Stomach smooth muscle (tissue), 2 donors: ENCODE results near the gene USH2A.

Source experiments
- H3K27ac ChIP-seq: one replicate; pipeline ENCODE4 v1.7.0; 2013; ENCODE audit warnings: mild to moderate bottlenecking, low read length, inconsistent platforms
- H3K27me3 ChIP-seq, 2 donors: one replicate each; pipeline ENCODE4 v1.7.0; 2013; ENCODE audit warnings: low read length in 2 of 2; ENCODE audit not compliant: insufficient read depth in 2 of 2, control insufficient read depth in 1 of 2
- H3K36me3 ChIP-seq, 2 donors: one replicate each; pipeline ENCODE4 v1.7.0; 2013; ENCODE audit warnings: low read length in 2 of 2; ENCODE audit not compliant: control insufficient read depth in 2 of 2, insufficient read depth in 2 of 2
- H3K4me1 ChIP-seq: one replicate; pipeline ENCODE4 v1.7.0; 2013; ENCODE audit warnings: low read length; ENCODE audit not compliant: control insufficient read depth, insufficient read depth
- H3K4me3 ChIP-seq, 2 donors: one replicate each; pipeline ENCODE4 v1.7.0; 2013; ENCODE audit warnings: low read length in 2 of 2
- H3K9ac ChIP-seq, 2 donors: one replicate each; pipeline ENCODE4 v1.7.0; 2013; ENCODE audit warnings: low read length in 2 of 2, mild to moderate bottlenecking in 1 of 2
- H3K9me3 ChIP-seq, 2 donors: one replicate each; pipeline ENCODE4 v1.7.0; 2013; ENCODE audit warnings: low read length in 2 of 2; ENCODE audit not compliant: control insufficient read depth in 2 of 2
- donor health status: healthy.
- donor health status: Pancreatic carcinoma.

Gene USH2A

GRCh38 chr1:215983680-215984079 lies 439.6 kb downstream of the USH2A start:
- Histone ChIP-seq H3K9me3 (no peaks in the 10 kb centered on the region), H3K4me1 (no peaks in the 10 kb centered on the region), H3K36me3 (no peaks in the 10 kb centered on the region), H3K9ac (no peak overlapping the region), H3K4me3 (no peak overlapping the region), H3K27ac (no peak overlapping the region), H3K27me3 (no peaks in the 10 kb centered on the region)

- Histone ChIP-seq H3K9me3 (no peaks in the 10 kb centered on the region), H3K4me3 (no peak overlapping the region), H3K9ac (no peak overlapping the region), H3K36me3 (no peaks in the 10 kb centered on the region), H3K4me1 (no peaks in the 10 kb centered on the region), H3K27me3 (no peaks in the 10 kb centered on the region), H3K27ac (no peak overlapping the region)
Observed at GRCh38 chr1:215971793-215972441, 451.3 kb downstream of the USH2A start.

- H3K9ac ChIP-seq, result no peak overlapping the region
- H3K9me3 ChIP-seq, result no peaks in the 10 kb centered on the region
- no peak overlapping the region for H3K4me3 ChIP-seq
- no peak overlapping the region for H3K27ac ChIP-seq
- H3K4me1 ChIP-seq, result no peaks in the 10 kb centered on the region
- H3K27me3 ChIP-seq, result no peaks in the 10 kb centered on the region
- H3K36me3 ChIP-seq, result no peaks in the 10 kb centered on the region
Observed at GRCh38 chr1:215970406-215970805, 452.8 kb downstream of the USH2A start.

- H3K9ac ChIP-seq, result no peak overlapping the region
- H3K4me1 ChIP-seq, result no peaks in the 10 kb centered on the region
- H3K9me3 ChIP-seq, result no peaks in the 10 kb centered on the region
Observed at GRCh38 chr1:215963621-215964020, 459.6 kb downstream of the USH2A start.

DNA sequence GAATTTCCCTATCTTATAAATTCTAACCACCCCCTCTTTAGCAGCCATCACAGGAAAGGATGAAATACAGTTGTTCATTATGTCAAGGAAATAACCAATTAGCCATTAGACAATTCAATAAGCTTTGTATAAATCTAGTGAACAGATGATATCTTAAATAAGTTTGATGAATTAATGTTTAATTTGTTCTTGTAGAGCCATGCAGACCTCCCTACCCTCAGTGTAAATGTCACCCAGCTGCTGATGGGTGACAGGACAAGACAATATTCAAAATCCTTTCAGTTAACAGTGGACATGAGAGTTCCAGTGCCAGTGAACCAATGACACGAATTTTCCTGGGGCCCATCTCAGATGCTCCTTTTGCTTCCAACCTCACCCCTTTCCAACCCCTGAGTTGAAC lies 460.2 kb downstream of the USH2A start:
- Histone ChIP-seq H3K27ac (no peak overlapping the region), H3K9ac (no peak overlapping the region)

More at GRCh38 chr1:215963621-215964020, 459.6 kb downstream of the USH2A start:
- Histone ChIP-seq H3K36me3 (no peaks in the 10 kb centered on the region), H3K27me3 (no peaks in the 10 kb centered on the region), H3K4me3 (no peak overlapping the region), H3K27ac (no peak overlapping the region)

DNA sequence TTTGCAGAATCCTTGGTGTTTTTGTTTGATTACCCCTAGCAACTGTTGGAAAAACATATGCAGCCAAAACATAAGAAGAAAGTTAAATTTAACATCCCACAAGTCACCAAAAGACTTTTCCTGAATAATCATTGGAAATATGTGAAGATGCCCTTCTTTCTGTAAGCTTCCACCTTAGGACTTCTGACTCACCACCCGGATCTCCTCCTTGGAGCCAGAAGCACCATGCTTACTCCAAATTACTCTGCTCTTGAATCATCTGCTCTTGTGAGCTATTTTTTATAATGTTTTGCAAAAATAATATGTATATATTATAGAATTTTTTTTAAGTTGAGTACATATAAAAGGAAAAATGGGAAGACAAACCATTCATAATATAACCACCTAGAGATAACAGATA lies 464.4 kb downstream of the USH2A start:
- Histone ChIP-seq H3K27me3 (peaks cover 0 to 3% of the 10 kb centered on the region in 2 donors), H3K9ac (no peak overlapping the region), H3K4me1 (no peaks in the 10 kb centered on the region), H3K36me3 (no peaks in the 10 kb centered on the region), H3K4me3 (no peak overlapping the region), H3K9me3 (no peaks in the 10 kb centered on the region), H3K27ac (no peak overlapping the region)

More for the DNA sequence above, 460.2 kb downstream of the USH2A start:
- Histone ChIP-seq H3K36me3 (no peaks in the 10 kb centered on the region), H3K27me3 (no peaks in the 10 kb centered on the region), H3K4me3 (no peak overlapping the region), H3K4me1 (no peaks in the 10 kb centered on the region), H3K9me3 (no peaks in the 10 kb centered on the region)

- Histone ChIP-seq H3K9ac (no peak overlapping the region), H3K4me1 (no peaks in the 10 kb centered on the region), H3K9me3 (no peaks in the 10 kb centered on the region), H3K27me3 (peaks cover 0 to 3% of the 10 kb centered on the region in 2 donors), H3K27ac (no peak overlapping the region), H3K4me3 (no peak overlapping the region), H3K36me3 (no peaks in the 10 kb centered on the region)
Observed at GRCh38 chr1:215957663-215958062, 465.6 kb downstream of the USH2A start.

DNA sequence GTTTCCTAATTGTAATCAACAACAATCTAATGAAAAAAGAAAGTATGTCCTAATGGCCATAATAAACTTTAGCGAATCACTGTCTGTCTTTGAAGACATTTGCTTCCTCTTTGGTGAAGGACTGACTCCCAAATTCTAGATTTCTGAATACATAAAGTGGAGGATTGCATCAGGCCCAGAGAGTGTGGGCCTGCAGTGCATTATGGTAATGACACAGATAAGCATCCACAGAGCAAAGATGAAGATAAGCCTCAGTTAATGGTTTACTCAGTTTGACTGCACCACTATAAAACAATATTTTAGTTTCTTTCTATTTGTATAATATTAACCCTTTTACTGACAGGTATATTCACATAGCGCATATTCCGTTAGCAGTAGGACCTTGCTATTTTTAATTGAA lies 490.7 kb downstream of the USH2A start:
- H3K27me3 ChIP-seq, result no peaks in the 10 kb centered on the region
- H3K27ac ChIP-seq, result no peak overlapping the region
- no peak overlapping the region for H3K9ac ChIP-seq
- no peaks in the 10 kb centered on the region for H3K36me3 ChIP-seq
- no peaks in the 10 kb centered on the region for H3K4me1 ChIP-seq
- no peak overlapping the region for H3K4me3 ChIP-seq
- H3K9me3 ChIP-seq, result no peaks in the 10 kb centered on the region

DNA sequence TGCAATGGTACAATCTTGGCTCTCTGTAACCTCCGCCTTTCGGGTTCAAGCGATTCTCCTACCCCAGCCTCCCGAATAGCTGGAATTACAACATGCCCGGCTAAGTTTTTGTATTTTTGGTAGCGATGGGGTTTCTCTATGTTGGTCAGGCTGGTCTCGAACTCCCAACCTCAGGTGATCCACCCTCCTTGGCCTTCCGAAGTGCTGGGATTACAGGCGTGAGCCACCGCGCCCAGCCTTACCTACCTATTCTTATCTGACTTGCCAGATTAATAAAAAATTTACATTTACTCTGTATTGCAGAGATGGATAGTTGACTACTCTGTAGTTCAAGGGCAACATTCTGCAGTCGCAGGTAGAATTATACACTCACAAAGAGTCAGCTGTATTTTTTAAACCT lies 496.6 kb downstream of the USH2A start:
- Histone ChIP-seq H3K27ac (no peak overlapping the region), H3K4me1 (no peaks in the 10 kb centered on the region), H3K9ac (no peak overlapping the region), H3K9me3 (no peaks in the 10 kb centered on the region), H3K4me3 (no peak overlapping the region), H3K27me3 (no peaks in the 10 kb centered on the region), H3K36me3 (no peaks in the 10 kb centered on the region)

DNA sequence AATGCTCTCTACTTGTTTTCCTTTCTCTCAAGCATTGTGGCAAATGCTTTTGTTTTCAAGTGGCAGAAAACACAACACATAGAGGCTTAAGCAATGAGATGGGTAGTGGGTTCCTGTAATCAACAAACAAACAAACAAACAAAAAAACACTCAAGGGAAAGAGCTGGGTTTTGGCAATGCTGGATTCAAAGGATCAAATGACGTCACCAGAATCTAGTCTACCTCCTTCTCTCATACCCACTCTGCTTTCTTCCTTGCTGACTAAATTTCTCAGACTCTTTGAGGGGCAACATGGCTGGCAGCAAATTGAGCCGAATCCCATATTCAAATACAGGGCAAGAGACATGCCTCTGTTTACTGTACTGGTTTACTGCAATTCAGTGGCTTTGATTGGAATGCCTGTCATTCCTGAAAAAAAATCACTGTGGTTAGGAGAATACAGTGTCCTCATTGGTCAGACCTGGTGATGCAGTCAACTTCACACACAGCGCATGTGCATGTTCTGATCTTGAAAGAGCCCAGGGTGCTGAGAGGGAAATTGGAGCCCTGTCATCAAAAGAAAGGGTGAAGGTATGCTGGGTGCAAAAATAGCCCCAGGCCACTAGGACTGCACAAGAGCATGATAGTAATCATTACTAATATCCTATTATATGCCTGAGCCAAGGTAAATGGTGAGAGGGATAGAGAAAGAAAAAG lies 500.0 kb downstream of the USH2A start:
- Histone ChIP-seq H3K4me3 (no peak overlapping the region), H3K36me3 (no peaks in the 10 kb centered on the region), H3K4me1 (no peaks in the 10 kb centered on the region), H3K9ac (no peak overlapping the region), H3K27ac (no peak overlapping the region), H3K27me3 (no peaks in the 10 kb centered on the region), H3K9me3 (no peaks in the 10 kb centered on the region)

- Histone ChIP-seq H3K4me3 (no peak overlapping the region), H3K27me3 (no peaks in the 10 kb centered on the region), H3K27ac (no peak overlapping the region), H3K36me3 (no peaks in the 10 kb centered on the region), H3K9me3 (no peaks in the 10 kb centered on the region), H3K4me1 (no peaks in the 10 kb centered on the region), H3K9ac (no peak overlapping the region)
Observed at GRCh38 chr1:215911406-215911968, 511.8 kb downstream of the USH2A start.
